ENCODE measurements around the gene TMEM150B.

DNA sequence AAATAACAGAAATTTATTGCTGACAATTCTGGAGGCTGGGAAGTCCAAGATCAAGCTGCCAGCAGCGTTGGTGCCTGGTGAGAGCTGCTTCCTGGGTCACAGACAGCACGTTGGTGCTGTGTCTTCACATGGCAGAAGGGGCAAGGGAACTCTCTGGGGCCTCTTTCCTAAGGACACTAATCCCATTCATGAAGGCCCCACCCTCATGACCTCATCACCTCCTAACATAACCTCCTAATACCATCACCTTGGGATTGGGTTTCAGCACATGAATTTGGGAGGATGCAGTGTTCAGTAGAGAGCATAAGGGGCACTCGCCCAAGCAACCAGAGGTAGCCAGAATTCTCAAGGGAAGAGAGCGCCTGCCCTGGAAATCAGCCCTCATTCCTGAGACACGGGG lies 15.7 kb downstream of the TMEM150B start:
- TF ChIP-seq, protein P1, sequence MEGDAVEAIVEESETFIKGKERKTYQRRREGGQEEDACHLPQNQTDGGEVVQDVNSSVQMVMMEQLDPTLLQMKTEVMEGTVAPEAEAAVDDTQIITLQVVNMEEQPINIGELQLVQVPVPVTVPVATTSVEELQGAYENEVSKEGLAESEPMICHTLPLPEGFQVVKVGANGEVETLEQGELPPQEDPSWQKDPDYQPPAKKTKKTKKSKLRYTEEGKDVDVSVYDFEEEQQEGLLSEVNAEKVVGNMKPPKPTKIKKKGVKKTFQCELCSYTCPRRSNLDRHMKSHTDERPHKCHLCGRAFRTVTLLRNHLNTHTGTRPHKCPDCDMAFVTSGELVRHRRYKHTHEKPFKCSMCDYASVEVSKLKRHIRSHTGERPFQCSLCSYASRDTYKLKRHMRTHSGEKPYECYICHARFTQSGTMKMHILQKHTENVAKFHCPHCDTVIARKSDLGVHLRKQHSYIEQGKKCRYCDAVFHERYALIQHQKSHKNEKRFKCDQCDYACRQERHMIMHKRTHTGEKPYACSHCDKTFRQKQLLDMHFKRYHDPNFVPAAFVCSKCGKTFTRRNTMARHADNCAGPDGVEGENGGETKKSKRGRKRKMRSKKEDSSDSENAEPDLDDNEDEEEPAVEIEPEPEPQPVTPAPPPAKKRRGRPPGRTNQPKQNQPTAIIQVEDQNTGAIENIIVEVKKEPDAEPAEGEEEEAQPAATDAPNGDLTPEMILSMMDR (IDR thresholded peaks at IDR 0.05) = no peak
- no peak for TF ChIP-seq POLR2A (IDR thresholded peaks at IDR 0.05)
- no peak for TF ChIP-seq POLR2AphosphoS5 (IDR thresholded peaks at IDR 0.05; ENCODE audit: insufficient read depth in 1 of 2, low read depth in 1 of 2)
